ENCODE results near the gene SMIM32. TPM values are rescaled to one million over a fixed set of nuclear protein-coding genes. Genes with fewer than 3 reads are reported as not detected.

SMIM32 gene
- polyA plus RNA-seq, 5 donors = 0.25 to 0.50 (median 0.34) TPM

DNA sequence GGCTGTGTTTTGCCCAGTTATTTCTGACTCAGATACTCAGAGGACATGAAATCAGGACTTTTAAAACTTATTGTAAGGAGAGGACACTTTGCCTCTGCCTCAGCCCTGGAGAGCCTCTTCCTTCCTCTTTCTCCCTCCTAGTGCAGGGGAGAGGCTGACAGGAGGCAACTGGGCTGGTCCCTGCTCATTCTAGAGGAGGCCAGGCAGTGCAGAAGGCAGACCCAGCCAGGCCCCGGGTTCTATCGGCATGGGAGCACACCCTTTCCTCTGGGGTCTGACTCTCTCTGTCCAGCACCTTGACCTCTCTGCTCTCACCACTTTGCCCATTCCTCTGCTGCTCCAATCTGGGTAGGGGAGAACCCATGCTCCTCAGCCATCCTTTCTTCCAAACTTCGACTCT is 16.0 kb upstream of the SMIM32 start:
- no peak for DNase-seq

DNA sequence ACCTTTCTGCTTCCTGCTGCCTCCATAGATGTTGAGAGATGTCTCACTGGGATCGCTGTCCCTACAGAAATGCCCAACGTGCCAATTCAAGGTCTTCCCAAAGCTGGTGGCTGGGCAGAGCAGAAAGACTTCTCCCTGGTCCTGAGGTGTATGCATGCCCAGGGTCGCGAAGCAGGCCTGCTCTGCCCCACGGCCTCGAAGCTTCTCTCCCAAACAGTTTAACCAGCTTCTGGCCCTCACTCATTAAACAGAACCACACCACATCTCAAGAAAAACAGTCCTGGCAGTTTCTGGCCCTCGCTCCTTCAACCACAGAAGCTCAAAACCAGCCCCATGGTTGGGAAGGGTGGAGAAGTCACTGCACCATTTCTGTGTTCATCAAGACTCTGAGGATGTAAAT is 14.7 kb upstream of the SMIM32 start:
- DNase-seq = no peak

DNA sequence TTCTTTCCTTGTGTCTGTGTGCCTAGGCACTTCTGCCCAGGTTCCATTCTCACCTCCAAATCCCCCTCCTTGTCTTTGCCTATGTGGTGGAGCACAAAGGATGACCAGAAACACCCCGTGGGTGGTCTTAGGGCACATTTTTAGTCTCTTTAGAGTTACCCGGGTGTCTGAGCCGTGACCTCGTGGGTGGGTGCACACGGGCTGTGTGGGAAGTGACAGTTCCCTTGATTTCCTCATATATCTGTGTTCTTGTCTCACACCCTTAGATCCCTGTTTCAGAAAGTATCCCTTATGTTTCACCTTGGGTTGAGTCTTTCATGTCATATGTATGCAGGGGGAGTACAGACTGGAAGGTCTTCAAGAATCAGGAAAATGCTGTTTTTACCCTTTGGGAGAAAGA is 13.4 kb upstream of the SMIM32 start:
- DNase-seq = no peak

DNA sequence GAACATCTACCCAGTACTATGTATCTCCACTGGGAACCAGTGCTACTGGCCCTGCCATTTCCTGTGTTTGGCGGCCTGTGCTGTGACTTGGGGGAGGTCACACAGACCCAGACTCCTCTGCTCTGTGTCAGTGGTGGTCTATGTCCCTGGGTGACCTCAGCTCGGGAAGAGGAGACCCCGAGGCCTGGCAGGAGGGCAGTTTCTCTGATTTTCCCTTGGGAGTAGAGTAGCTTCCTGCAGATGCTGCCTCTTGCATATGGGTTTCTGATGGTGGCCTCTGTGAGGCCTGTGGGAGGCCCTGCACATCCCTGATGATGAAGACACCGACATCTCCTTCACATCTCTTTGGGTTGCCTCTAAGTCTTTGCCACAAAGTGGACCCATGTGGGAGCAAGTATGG is 13.0 kb upstream of the SMIM32 start:
- DNase-seq = no peak

DNA sequence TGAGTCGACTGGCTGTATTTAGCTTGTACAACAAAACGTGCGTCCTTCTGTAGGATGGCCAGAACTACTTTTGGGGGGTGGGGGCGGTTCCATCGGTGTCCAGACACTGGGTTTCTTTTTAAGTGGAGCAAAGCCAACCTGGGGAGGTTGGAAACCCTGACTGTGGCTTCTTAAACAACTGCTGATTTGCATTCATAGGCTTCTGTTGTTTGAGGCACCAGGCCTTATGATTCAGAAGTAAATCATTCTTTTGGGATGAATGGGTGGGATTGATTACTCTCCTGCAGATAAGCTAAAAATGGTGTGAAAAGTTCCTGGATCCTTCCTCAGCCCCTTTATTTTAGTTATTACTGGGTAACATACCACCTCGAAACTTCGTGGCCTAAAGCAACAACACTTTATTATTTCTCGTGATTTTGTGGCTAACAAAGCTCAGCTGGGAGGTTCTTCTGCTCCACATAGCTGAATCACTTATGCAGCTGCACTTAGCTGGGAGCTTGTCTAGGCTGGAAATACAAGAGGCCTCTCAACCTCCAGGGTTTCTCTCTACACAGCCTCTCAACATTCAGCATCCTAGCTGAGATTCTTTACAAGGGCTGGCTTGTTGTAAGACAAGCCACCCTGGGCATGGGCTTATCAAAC is 12.2 kb upstream of the SMIM32 start:
- DNase-seq = no peak

DNA sequence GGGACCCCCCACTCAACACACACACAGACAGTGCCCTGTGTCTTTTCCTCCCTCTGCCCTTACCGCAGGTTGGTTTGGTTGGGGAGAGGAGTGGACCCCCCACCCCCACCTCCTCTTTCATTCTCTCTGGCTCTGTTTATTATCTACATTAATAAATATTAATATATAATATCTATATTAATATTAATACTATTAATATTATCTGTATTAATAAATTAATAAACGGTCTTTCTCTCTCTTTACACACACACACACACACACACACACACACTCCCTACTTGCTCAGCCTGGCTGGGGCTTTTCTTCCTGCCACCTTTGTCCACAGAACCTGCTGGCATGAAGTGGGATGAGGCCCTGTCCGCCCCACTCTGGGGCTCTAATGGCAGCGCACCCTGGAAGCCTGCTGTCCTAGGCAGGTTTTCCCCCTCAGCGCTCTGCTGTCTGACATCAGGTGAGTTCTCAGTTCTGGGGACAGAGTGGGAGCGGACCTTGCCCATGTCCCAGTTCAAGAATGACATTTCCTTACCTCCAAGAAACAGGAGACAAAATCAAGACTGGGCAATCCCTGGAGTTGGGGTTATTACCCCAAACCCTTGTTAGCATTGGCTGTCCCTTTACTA is 10.5 kb upstream of the SMIM32 start:
- no peak for DNase-seq

DNA sequence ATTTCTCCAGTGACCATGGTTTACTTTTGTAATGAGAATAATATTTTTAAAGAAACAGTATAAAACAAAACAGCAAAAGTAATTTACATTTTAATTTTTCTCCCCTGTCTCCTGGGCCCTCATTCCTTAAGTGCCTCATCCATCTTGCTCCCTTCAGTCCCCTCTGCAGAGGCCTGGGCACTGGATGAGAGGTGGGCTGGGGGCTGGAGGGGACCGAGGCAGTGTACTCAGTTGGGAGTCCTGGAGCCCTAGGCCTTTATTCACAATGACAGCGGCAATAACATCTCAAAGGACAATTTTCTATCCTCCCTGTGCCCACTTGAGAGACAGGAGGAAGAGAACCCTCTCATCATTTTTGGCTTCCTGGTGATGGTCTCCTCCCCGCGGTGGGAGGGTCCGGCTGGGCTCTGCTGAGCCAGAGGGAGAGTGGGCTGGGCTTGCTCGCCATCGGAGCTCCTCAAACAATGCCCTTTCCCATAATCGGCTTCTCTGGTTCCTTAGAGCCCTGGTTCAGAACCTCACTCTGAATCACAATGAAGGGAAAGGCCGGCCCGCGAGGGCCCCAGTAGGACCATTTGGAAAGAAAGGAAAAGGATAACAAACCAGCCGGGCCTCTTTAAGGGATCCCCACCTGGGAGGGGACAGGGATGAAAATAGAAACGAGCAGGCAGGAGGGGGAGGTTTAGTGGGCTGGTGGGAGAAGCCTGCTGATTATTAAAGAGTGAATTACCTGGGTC is 9.7 kb upstream of the SMIM32 start:
- no peak for DNase-seq

DNA sequence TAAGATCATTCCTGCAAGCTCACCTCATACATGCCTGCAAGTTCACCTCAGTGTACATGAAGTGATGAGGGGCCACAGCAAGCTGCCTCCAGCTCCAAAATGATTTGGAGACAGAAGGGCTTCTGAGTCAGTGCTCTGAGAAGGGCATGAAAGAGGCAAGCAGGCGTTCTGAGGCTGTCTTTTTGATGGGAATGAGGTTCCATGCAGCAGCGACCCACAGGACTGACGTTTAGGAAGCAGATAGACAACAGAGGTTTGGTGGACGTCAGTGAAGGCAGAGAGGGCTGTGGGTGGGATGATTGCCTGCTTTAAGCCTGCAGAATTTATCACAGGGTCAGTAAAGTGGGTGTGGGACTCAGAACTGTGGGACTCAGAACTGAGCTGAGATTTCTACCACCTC is 8.9 kb upstream of the SMIM32 start:
- no peak for DNase-seq

DNA sequence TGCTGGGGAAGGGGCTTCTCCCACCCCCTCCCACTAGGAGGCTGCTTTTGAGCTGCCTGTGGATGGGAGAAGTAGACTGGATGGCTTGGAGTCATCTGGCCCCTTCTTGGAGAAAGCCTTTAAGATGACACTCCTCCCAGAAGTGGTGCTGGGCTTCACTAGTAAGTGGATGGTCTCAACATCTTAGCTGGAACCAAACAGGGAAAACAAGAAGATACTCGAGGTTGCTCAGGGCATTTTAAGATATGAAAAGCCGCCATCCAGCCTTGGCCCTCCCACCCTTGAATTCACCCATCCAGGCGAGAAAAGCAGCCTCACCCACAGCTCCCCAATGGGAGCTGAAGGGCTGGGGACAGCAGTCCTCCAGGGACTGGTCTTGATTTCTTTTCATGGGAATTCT is 7.8 kb upstream of the SMIM32 start:
- DNase-seq = no peak

DNA sequence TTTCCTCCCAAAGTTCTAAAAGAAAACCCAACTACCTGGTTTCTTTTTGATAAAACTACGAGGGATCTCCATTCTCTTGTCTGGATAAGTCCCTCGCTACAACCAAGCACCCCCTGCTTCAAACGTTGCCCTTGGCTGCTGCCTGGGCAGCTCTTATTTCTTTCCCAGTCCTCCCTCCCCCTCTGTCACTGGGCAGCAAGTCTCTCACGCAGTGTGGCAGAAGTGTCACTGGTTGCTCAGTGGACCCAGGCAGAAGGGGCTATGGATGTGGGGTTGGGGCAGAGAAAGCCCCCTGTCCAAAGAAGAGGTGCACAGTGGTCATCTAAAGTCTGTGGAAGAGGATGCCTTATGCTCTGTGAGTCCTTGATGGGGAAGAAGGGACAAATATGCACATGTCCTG is 7.2 kb upstream of the SMIM32 start:
- no peak for DNase-seq

DNA sequence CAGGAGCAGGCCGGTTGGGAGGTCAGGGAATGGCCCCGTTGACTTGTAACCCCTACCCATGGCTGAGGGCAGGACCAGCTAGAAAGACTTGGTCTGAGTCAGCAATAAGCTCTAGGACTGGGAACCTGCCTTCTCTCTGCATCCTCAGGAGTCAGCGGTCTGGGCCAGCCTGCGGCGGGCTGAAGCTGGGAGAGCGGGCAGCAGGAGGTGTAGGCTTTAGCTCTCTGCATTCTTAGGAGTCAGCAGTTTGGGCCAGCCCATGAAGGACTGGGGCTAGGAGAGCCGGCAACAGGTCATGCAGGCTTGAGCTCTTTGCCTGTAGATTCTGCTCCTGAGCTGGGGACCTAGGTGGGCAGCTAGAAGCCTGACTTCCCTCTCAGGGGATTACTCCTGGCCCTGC is 6.4 kb upstream of the SMIM32 start:
- no peak for DNase-seq

DNA sequence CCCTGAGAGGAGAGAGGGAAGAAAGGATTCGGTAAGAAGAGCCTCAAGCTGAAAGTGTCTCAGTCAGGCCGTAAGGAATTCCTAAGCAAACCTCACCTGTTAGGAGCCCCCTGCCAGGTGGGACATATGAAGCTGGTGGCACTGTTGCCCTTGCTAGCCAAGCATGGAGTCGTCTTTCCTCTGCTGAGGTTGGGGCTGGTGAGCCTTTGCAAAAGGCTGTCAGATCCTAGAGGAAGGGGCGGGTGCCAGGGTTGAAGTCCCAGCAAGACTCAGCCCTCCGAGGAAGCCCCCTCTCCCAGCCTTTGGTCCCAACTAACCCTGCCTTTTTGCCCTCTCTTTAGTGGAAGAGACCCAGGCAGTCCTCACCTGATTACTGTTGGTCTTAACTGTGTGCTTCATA is 5.5 kb upstream of the SMIM32 start:
- no peak for DNase-seq

DNA sequence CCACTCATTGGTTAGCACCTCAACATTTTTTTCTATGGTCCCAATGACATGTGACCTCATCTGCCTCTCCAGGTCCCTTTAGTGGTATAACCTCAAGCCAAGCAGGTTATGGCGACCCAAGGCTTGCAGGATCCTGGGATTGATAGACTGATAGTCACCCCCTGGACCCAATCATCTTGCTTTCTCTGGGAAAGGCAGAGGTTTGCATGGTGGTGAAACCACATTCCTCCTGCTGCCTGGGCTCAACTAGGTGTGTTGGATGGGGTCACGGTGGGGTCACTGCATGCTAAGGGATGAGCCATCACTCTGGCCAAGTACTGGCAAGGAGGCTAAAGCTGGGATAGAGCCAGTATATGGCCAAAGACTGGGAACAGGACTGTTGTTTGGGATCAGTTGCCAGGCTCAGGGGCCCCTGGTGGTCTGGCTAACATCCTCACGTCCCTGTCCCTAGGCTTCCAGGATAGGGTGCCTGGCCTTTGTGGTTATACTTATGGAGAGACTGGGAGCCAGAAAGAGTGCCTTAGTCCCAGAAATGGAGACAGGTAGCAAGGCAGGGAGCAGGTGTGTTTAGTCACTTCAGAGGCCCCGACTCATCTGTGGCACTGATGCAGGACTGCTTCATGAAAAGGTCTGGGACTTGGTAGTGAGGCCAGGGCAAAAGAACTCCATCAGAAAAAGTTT is 4.6 kb upstream of the SMIM32 start:
- DNase-seq = no peak

DNA sequence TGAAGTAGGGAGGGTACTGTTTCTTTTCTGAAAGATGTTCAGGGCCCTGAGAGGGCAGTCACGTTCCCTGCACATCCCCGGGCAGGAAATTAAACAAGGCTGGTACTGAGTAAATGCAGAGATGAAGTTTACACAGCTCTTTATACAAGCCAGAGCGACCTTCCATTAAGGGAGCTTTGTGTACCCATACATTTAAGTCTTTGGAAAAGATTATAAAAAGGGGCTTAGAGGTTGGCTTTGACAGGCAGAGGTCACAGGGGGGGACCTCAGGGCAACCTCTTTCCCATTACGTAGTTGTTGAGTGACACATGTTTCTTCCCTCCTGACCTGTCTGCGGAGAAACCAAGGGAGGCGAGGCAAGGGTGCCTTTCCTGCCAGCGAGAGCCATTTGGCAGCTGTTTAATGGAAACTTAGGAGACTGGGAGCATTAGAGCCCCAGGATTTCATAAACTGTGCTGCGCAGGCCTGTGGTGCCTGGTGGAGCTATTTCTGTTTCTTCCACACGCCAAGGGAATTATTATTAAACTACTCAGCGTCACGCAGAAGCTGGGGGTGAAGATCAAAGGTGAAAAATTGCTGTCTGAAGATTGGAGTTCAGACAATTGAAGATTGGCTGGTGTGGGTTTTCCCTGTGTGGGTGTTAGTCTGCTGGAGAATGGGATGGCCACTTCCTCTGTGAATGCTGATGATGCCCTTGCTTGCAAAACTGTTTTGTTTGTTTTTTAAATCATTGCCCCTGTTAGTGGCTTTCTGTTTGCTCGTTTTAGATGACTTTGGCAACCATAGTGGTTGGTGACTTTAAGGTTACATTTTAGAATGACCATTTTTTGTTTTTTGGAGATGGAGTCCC is 3.2 kb upstream of the SMIM32 start:
- no peak for DNase-seq

DNA sequence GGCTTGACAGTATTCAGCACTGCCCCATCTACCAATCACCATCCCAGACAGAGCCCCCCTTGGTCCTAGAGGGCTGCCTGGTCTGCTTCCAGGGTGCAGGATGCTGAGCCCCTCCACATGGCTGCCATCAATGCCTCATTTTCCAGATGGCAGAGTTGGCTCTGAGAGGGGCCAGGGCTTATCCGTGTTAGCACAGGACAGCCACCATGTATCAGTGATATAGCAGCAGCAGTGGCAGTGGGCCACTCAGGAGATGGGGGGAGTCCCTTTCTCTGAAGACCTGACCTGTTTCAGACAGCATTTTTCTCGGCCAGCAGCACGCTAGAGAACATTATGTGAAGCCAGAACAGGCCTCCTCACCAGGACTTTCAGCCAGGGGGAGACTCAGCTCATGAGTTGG is 1.6 kb upstream of the SMIM32 start:
- no peak for DNase-seq

DNA sequence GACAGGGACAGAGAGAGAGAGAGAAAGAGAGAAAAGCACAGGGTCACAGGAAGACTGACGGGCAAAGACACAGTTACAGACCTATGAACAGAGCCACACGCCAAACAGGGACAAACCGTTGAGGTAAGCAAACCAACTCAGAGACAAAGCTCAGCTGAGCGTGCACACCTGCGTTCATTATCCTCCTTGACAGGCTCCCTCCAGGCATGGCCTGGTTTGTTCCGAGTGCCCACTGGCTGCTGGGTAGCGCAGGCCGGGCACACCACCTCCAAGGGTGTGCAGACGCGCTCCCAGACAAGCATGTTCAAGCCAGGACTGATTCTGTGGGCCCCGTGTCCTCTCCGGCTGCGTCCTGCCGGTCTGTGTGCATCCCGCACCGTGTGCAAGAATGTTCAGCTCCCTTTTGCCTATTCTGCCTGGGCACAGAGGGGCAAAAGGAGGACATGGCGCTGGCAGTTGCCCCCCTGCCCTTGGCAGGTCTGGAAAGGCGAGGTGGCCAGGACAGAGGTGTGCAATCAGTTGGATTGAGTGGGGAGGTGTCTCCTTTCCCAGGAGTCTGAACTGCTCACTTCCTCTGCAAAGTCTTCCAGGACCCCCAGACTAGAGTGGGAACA is 467 bp upstream of the SMIM32 start:
- no peak for DNase-seq

DNA sequence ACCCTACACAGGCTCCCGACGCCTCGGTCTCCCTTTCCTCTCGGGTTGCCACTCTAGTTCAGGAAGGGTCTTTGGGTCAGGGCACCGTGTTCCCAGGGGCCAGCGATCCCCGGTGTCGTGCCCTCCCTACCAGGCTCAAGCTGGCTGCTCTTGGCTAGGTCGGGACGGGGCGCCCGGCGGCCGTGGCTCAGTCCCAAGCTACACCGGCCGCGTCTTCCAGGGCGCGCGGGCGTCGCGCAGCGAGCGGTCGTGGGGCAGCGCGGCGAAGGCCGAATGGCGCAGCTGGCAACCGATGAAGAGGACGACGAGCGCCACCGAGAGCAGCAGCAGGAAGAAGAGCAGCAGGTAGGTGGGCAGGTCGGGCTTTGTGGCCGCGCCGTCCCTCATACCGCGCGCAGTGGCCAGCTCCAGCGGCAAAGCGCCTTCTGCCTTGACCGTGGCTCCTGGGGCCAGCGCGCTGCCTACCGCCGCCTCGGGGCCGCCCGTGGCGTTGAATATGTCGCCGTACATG is 892 bp downstream of the SMIM32 start:
- no peak for DNase-seq

DNA sequence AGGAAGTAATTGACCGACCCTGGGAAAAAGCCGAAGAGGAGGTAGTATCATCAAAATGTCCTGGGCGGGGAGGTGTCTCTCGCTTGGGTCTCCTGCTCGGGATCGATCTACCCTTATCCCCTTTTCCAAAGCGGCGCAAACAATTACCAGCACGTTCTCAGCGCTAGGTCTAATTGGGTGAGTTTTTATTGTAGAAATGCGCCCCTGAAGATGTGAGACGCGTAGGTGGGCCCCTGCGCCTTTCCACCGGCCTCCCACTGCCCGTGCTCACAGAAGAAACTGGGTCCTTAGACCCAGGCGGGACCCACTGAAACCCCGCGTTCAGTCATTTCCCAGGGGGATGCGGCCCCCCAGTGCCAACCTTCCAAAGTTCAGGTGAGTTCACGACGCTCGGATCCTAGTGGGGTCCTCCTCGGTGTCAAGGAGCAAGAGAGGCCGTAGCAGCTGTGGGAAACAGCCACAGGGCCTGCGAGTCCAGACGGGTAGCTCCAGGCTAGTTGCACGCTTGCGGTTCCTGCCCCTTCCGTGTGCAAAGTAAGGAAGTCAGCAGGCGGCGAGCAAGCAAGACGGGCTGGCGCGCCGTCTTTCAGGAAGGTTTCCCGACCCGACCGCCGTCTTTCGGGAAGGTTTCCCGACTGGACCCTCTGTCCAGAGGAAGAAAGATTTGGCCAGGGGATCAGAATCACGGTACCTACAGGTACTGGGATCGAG is 1.5 kb downstream of the SMIM32 start:
- DNase-seq = no peak

DNA sequence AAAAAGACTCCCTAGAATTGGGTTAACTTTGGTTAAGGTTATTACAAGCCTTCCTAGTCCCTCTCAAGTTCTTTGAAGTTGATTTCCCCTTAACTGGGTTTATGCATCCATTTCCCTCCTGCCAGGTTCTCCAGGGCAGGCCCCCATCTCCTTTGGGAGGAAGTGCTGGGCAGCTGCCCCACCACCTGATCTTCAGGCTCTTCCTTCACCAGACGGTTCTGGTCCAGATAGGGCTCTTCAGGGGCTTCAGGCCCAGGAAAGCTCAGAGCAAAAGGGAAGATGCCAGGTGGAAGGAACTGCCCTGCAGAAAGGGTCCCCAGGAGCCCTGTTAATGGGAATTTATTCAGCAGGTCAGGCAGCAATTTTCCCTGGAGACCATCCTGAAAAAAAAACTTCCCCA is 2.1 kb downstream of the SMIM32 start:
- DNase-seq = no peak

DNA sequence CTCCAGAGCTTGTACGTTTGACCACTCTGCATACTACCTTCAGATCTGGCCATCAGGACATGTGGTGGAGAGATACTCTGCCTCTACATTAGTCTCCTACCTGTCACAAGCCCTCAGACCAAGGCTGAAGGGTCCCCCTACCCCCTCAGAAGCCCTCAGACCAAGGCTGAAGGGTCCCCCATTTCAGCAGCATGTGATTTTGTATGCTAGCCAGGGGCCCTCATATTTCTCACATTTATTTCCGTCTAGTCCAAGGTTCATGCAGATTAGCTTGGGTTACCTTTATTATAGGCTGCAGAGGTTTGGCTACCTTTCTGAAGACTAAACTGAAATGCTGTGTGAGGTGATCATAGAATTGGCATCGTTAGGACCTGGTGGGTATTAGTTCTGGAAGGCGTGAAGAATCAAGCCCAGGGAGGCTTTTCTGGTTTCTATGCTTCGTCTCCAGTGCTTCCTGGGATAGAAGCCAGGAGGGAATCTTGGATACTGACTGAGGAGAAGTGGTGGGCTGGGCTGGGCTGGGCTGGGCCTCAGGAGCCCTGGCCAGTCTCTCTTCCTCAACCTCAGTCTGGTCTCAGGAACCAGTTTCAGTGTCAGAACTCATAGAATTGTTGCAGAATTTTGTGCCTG is 2.8 kb downstream of the SMIM32 start:
- DNase-seq = no peak
